HG03342 (cell line): ENCODE data around the gene SLC25A21.
"Not testable (repeated sequence)": the region's sequence is repeated elsewhere in the genome, so short reads cannot be mapped to it uniquely, and the experiment has no call there.

ENCODE experiments used
- ATAC-seq: cut with Tn5 transposase; IDR thresholded peaks from one replicate; pipeline ENCODE4 v1.9.1; 2021; ENCODE audit warnings: mild to moderate bottlenecking, moderate library complexity; ENCODE audit not compliant: unreplicated experiment

Gene SLC25A21

GRCh38 chr14:37187294-37187693 lies 14.9 kb upstream of the SLC25A21 start:
- ATAC-seq, result no peak

- ATAC-seq, result no peak
These were observed 14.5 kb upstream of the SLC25A21 start for GRCh38 chr14:37186865-37187264.

GRCh38 chr14:37185670-37186069 lies 13.3 kb upstream of the SLC25A21 start:
- no peak for ATAC-seq

- not testable (repeated sequence) for ATAC-seq
These were observed 12.1 kb upstream of the SLC25A21 start for GRCh38 chr14:37184520-37184919.

GRCh38 chr14:37181441-37181840 lies 9.0 kb upstream of the SLC25A21 start:
- ATAC-seq, result no peak

GRCh38 chr14:37180886-37181285 lies 8.5 kb upstream of the SLC25A21 start:
- ATAC-seq, result not testable (repeated sequence)

GRCh38 chr14:37179896-37180502 lies 7.6 kb upstream of the SLC25A21 start:
- no peak for ATAC-seq

- no peak for ATAC-seq
These were observed 669 bp upstream of the SLC25A21 start for GRCh38 chr14:37172936-37173614.

GRCh38 chr14:37171678-37172023 lies 755 bp downstream of the SLC25A21 start:
- ATAC-seq, result no peak

GRCh38 chr14:37170993-37171392 lies 1.4 kb downstream of the SLC25A21 start:
- no peak for ATAC-seq

- ATAC-seq, result no peak
These were observed 2.2 kb downstream of the SLC25A21 start for GRCh38 chr14:37170237-37170636.

GRCh38 chr14:37168721-37169120 lies 3.7 kb downstream of the SLC25A21 start:
- ATAC-seq, result no peak

GRCh38 chr14:37167151-37168047 lies 5.0 kb downstream of the SLC25A21 start:
- ATAC-seq, result no peak

- no peak for ATAC-seq
These were observed 6.6 kb downstream of the SLC25A21 start for GRCh38 chr14:37165794-37166193.

- not testable (repeated sequence) for ATAC-seq
These were observed 10.1 kb downstream of the SLC25A21 start for GRCh38 chr14:37162307-37162706.

- ATAC-seq, result no peak
These were observed 14.4 kb downstream of the SLC25A21 start for GRCh38 chr14:37157987-37158386.

- no peak for ATAC-seq
These were observed 18.9 kb downstream of the SLC25A21 start for GRCh38 chr14:37153483-37153882.

- ATAC-seq, result no peak
These were observed 19.4 kb downstream of the SLC25A21 start for GRCh38 chr14:37153005-37153404.

- no peak for ATAC-seq
These were observed 22.0 kb downstream of the SLC25A21 start for GRCh38 chr14:37150414-37150813.

- ATAC-seq, result no peak
These were observed 25.0 kb downstream of the SLC25A21 start for GRCh38 chr14:37147310-37147880.

GRCh38 chr14:37146438-37146837 lies 26.0 kb downstream of the SLC25A21 start:
- not testable (repeated sequence) for ATAC-seq
